ENCODE data around the gene CPOX.

The CPOX gene

DNA sequence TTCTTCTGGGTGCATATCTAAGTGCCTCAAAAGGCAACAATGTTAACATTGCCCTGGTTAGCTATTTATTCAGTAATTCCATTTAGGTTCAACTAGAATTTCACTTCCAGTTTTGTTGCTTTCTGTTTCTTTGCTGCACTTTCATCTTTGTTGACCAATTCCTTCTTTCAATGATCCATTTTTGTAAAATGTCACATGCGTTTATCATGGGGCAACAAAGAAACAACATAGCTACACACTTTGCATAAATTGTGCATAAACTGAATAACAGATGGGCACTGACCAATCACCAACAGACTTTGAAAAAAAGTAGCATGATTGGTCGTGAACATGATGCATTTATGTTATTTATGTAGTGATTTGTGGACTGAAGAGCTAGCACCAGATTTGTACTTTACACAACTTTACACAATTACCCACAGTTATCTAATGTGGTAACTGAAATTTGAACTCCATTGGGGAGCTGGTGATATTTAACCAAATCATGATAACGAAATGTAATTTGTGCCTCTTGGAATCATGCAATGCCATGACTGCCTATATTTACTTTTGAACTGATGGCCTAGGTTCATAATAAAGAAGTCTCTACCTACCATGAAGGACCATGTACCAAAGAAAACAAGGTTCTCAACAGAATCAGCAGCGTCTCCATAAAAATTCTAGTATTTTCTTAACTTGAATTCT, 7.1 kb upstream of the CPOX start:
- Histone ChIP-seq H3K79me2 (ENCODE audit: low read length) (no peaks in the 10 kb centered on the region), H3K4me3 (ENCODE audit: low read length) (no peak overlapping the region), H3K9me2 (replicated peaks; ENCODE audit: insufficient read depth, low read length) (no peaks in the 10 kb centered on the region), H3F3A (ENCODE audit: insufficient read depth, low read length) (no peaks in the 10 kb centered on the region), H4K20me1 (ENCODE audit: insufficient read depth, low read length) (no peaks in the 10 kb centered on the region), H3K4me2 (ENCODE audit: low read depth, low read length) (peak overlapping the region; percentile 2), H3K4me1 (ENCODE audit: low read length) (peaks cover 26% of the 10 kb centered on the region), H3K9me3 (replicated peaks; ENCODE audit: insufficient read depth, low read length) (no peaks in the 10 kb centered on the region), H3K27ac (ENCODE audit: low read length) (no peak overlapping the region), H3K36me3 (replicated peaks; ENCODE audit: insufficient read depth, low read length) (no peaks in the 10 kb centered on the region), H3K27me3 (replicated peaks; ENCODE audit: insufficient read depth, low read length) (no peaks in the 10 kb centered on the region), H2AFZ (ENCODE audit: low read length) (no peak overlapping the region), H3K9ac (ENCODE audit: low read length) (no peak overlapping the region)
- peak; percentile 20 for DNase-seq
- no peak for TF ChIP-seq EZH2phosphoT487 (IDR thresholded peaks at IDR 0.05; ENCODE audit: low read length)
- no peak for TF ChIP-seq EZH2 (optimal IDR thresholded peaks at IDR 0.05; ENCODE audit: low read depth, low read length)
- TF ChIP-seq, protein P1, sequence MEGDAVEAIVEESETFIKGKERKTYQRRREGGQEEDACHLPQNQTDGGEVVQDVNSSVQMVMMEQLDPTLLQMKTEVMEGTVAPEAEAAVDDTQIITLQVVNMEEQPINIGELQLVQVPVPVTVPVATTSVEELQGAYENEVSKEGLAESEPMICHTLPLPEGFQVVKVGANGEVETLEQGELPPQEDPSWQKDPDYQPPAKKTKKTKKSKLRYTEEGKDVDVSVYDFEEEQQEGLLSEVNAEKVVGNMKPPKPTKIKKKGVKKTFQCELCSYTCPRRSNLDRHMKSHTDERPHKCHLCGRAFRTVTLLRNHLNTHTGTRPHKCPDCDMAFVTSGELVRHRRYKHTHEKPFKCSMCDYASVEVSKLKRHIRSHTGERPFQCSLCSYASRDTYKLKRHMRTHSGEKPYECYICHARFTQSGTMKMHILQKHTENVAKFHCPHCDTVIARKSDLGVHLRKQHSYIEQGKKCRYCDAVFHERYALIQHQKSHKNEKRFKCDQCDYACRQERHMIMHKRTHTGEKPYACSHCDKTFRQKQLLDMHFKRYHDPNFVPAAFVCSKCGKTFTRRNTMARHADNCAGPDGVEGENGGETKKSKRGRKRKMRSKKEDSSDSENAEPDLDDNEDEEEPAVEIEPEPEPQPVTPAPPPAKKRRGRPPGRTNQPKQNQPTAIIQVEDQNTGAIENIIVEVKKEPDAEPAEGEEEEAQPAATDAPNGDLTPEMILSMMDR (IDR thresholded peaks at IDR 0.05; ENCODE audit: low read length) = no peak

DNA sequence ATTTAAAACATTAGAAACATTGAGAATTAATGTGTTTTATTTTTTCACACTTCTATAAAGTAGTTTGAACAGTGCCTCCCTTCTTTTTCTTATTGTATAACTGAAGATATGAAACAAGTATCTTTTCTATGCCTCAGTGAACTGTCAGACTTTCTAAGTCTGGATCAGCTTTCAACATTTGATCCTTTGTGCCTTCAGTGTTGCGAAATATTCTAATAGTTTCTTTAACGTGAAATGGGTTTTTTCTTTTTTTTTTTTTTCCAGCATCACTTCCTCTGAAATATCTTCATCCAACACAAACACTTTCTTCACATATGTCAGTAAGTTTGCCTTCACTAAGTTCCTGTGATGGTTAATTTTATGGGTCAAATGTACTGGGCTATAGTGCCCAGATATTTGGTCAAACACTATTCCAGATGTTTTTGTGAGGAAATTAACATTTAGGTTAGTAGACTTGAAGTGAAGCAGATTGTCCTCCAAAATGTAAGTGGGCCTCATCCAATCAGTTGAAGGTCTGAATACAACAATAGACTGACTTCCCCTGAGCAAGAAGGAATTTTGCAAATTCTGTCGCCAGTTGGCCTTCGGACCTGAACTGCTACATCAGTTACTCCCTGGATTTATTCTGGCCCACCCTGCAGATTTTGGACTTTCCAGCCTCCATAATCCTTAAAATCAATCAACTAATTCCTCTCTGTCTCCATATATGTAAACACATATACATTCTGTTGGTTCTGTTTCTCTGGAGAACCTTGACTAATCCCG, 6.4 kb upstream of the CPOX start:
- TF ChIP-seq EZH2 (optimal IDR thresholded peaks at IDR 0.05; ENCODE audit: low read depth, low read length) (no peak), EZH2phosphoT487 (IDR thresholded peaks at IDR 0.05; ENCODE audit: low read length) (no peak)
- TF ChIP-seq, protein P1 (IDR thresholded peaks at IDR 0.05; ENCODE audit: low read length) = no peak
- Histone ChIP-seq H4K20me1 (ENCODE audit: insufficient read depth, low read length) (no peaks in the 10 kb centered on the region), H3K9ac (ENCODE audit: low read length) (no peak overlapping the region), H3K4me3 (ENCODE audit: low read length) (no peak overlapping the region), H2AFZ (ENCODE audit: low read length) (no peak overlapping the region), H3K36me3 (replicated peaks; ENCODE audit: insufficient read depth, low read length) (no peaks in the 10 kb centered on the region), H3K9me2 (replicated peaks; ENCODE audit: insufficient read depth, low read length) (no peaks in the 10 kb centered on the region), H3K27ac (ENCODE audit: low read length) (no peak overlapping the region), H3K27me3 (replicated peaks; ENCODE audit: insufficient read depth, low read length) (no peaks in the 10 kb centered on the region), H3K4me2 (ENCODE audit: low read depth, low read length) (peak overlapping the region; percentile 2), H3F3A (ENCODE audit: insufficient read depth, low read length) (no peaks in the 10 kb centered on the region), H3K9me3 (replicated peaks; ENCODE audit: insufficient read depth, low read length) (no peaks in the 10 kb centered on the region), H3K4me1 (ENCODE audit: low read length) (peaks cover 26% of the 10 kb centered on the region), H3K79me2 (ENCODE audit: low read length) (no peaks in the 10 kb centered on the region)
- no peak for DNase-seq

DNA sequence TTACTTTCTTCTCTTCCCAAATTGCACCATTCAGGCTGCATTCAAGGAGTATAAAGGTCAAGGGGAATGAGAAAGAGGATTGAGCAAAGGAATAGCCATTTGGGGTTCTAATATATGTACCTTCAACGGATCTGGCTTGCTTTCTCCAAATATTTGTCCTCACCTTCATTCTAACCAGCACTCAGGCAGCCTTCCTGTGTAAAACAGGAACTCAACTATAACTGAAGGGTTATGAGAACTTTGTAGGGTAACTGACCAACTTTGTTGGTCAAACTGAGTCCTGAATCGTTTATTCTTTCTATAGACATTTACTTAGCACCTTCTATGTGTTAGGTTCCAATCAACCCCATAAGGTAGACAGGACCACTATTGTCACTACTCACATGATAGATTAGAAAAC, 5.1 kb upstream of the CPOX start:
- no peaks in the 10 kb centered on the region for H3K9me2 ChIP-seq (replicated peaks; ENCODE audit: insufficient read depth, low read length)
- DNase-seq = no peak
- H4K20me1 ChIP-seq (ENCODE audit: insufficient read depth, low read length) = no peaks in the 10 kb centered on the region
- no peak overlapping the region for H3K4me3 ChIP-seq (ENCODE audit: low read length)
- H3K27ac ChIP-seq (ENCODE audit: low read length) = no peak overlapping the region
- peaks cover 26% of the 10 kb centered on the region for H3K4me1 ChIP-seq (ENCODE audit: low read length)
- H3K9me3 ChIP-seq (replicated peaks; ENCODE audit: insufficient read depth, low read length) = no peaks in the 10 kb centered on the region
- H2AFZ ChIP-seq (ENCODE audit: low read length) = peak overlapping the region; percentile 32
- H3K4me2 ChIP-seq (ENCODE audit: low read depth, low read length) = peak overlapping the region; percentile 27; the same call in 1 of the 2 replicates
- H3K9ac ChIP-seq (ENCODE audit: low read length) = no peak overlapping the region
- no peaks in the 10 kb centered on the region for H3K27me3 ChIP-seq (replicated peaks; ENCODE audit: insufficient read depth, low read length)
- no peaks in the 10 kb centered on the region for H3K79me2 ChIP-seq (ENCODE audit: low read length)
- H3F3A ChIP-seq (ENCODE audit: insufficient read depth, low read length) = no peaks in the 10 kb centered on the region
- TF ChIP-seq EZH2phosphoT487 (IDR thresholded peaks at IDR 0.05; ENCODE audit: low read length) (no peak), EZH2 (optimal IDR thresholded peaks at IDR 0.05; ENCODE audit: low read depth, low read length) (no peak)
- TF ChIP-seq, protein P1 (IDR thresholded peaks at IDR 0.05; ENCODE audit: low read length) = no peak
- no peaks in the 10 kb centered on the region for H3K36me3 ChIP-seq (replicated peaks; ENCODE audit: insufficient read depth, low read length)
